HepG2 (cell line): ENCODE data around the gene ST13. TPM values are rescaled to one million over a fixed set of nuclear protein-coding genes. Genes with fewer than 3 reads are reported as not detected.
A peak's percentile ranks its signal among the peaks of the same experiment; 100 is the strongest.

Experiments used
- CCAR2 ChIP-seq: fragments of 200-400 bp; formaldehyde crosslinking; optimal IDR thresholded peaks from 2 replicates; pipeline ENCODE3; 2018; ENCODE audit warnings: low read depth, mild to moderate bottlenecking, low read length, moderate library complexity
- MTA1 ChIP-seq: sonication (generic); formaldehyde crosslinking; IDR thresholded peaks from 2 replicates; pipeline ENCODE4 v1.4.0; 2020; ENCODE audit warnings: missing genetic modification reagents, mild to moderate bottlenecking, borderline replicate concordance
- NFE2L1 ChIP-seq: sonication (generic); formaldehyde crosslinking; IDR thresholded peaks from 2 replicates; pipeline ENCODE4 v1.4.0; 2020; ENCODE audit warnings: missing genetic modification reagents, mild to moderate bottlenecking, borderline replicate concordance
- RFX3 ChIP-seq: IDR thresholded peaks from 2 replicates; pipeline ENCODE4 v1.6.1; 2016; ENCODE audit warnings: missing biosample characterization, missing genetic modification reagents
- RNF219 ChIP-seq: sonication (generic); formaldehyde crosslinking; IDR thresholded peaks from 2 replicates; pipeline ENCODE4 v1.5.0; 2020; ENCODE audit warnings: mild to moderate bottlenecking, missing genetic modification reagents
- U2AF2 ChIP-seq: fragments of 200-400 bp; formaldehyde crosslinking; IDR thresholded peaks from 2 replicates; pipeline ENCODE4 v1.6.1; 2017; ENCODE audit warnings: low read depth, mild to moderate bottlenecking, low read length
- ZNF367 ChIP-seq: sonication (generic); formaldehyde crosslinking; IDR thresholded peaks from 2 replicates; pipeline ENCODE4 v1.4.0; 2020; ENCODE audit warnings: missing genetic modification reagents, borderline replicate concordance
- ZNF430 ChIP-seq: sonication (generic); formaldehyde crosslinking; IDR thresholded peaks from 2 replicates; pipeline ENCODE4 v1.9.0; 2021; ENCODE audit warnings: mild to moderate bottlenecking, missing genetic modification reagents
- ZNF558 ChIP-seq: sonication (generic); formaldehyde crosslinking; IDR thresholded peaks from 2 replicates; pipeline ENCODE4 v1.9.0; 2022; ENCODE audit warnings: mild to moderate bottlenecking, missing genetic modification reagents, borderline replicate concordance
- ZNF629 ChIP-seq: sonication (generic); formaldehyde crosslinking; conservative IDR thresholded peaks from 2 replicates; pipeline ENCODE4 v1.5.0; 2020; ENCODE audit warnings: missing genetic modification reagents
- polyA plus RNA-seq, 8 experiments: library from polyadenylated mRNA; depleted of rRNA in 3 of 8; stranded (reverse) in 7 of 8; unstranded in 1 of 8; fragments of >200 nt; fragmentation: Illumina TruSeq in 4 of 8; extraction: Trizol in 4 of 8; gene quantifications; 2 replicates each; pipeline versions ENCODE4 v1.2.1 to v1.2.3, GENCODE V29; 2011 to 2016; ENCODE audit warnings: low read depth in 4 of 8, missing spikeins in 1 of 8, mixed read lengths in 1 of 8; ENCODE audit not compliant: insufficient read depth in 1 of 8
- total RNA-seq, 5 experiments: library from RNA; depleted of rRNA; stranded (reverse); fragments of >200 nt; fragmentation: Illumina TruSeq; extraction: Trizol; gene quantifications; 2 replicates each; pipeline ENCODE4 v1.2.3, GENCODE V29; 2016; ENCODE audit warnings: low read depth in 1 of 5
- TF ChIP-seq, protein P1 (sequence below): sonication (generic); formaldehyde crosslinking; IDR thresholded peaks from 2 replicates; pipeline ENCODE4 v1.4.0; 2020; ENCODE audit warnings: mild to moderate bottlenecking, low read depth, missing genetic modification reagents
- TF ChIP-seq, protein P2 (sequence below): sonication (generic); formaldehyde crosslinking; IDR thresholded peaks from 2 replicates; pipeline ENCODE4 v1.4.0; 2020; ENCODE audit warnings: mild to moderate bottlenecking, missing genetic modification reagents

ST13 gene
- total and polyA plus RNA-seq, 2 of the 13 experiments (the other 11 are each of a cell fraction or from before 2014, with no cell fraction given) = 110 to 274 TPM

DNA sequence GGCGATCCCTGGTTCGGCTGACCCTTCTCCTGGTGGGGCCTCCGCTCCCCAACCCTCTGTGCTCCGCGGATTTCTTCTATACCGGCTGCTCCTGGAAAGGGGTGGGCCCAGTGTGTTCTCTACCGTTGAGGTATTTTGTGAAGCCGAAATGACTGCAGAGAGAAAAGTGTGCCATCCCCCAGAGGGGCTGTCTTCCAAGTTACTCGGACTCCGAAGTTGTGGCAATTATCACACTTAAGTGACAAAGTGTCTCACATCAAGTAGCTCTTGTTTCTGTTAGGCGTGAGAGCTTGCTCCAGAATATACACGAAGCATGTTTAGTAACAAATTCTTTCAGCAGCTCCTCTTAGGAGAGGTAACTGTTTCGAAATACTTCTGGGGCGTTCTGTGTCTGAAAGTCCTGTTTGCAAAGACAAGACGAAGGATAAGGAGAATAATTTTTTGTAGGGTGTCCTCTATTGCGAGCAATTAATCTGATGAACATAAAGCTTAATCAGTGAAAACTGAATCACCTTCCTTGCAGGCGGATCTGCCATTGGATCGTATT is 943 bp upstream of the ST13 start (continued):
- no peak for TF ChIP-seq NFE2L1 (CRISPR knock-in tag)
- no peak for TF ChIP-seq ZNF629 (CRISPR knock-in tag)
- TF ChIP-seq RNF219 (CRISPR knock-in tag) = 0 out of 2 replicates have a peak, but pooled peaks have one; percentile 29
- TF ChIP-seq CCAR2 = peak; percentile 7
- no peak for TF ChIP-seq ZNF430
- no peak for TF ChIP-seq U2AF2
- TF ChIP-seq, protein P1, sequence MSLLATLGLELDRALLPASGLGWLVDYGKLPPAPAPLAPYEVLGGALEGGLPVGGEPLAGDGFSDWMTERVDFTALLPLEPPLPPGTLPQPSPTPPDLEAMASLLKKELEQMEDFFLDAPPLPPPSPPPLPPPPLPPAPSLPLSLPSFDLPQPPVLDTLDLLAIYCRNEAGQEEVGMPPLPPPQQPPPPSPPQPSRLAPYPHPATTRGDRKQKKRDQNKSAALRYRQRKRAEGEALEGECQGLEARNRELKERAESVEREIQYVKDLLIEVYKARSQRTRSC (CRISPR knock-in tag) = no peak
- peak; percentile 2; the same call in 1 of the 2 replicates for TF ChIP-seq RFX3 (CRISPR knock-in tag)
- TF ChIP-seq ZNF558 (CRISPR knock-in tag) = no peak; the same call in 1 of the 2 replicates
- TF ChIP-seq MTA1 (CRISPR knock-in tag) = no peak
- TF ChIP-seq ZNF367 (CRISPR knock-in tag) = no peak
- TF ChIP-seq, protein P2, sequence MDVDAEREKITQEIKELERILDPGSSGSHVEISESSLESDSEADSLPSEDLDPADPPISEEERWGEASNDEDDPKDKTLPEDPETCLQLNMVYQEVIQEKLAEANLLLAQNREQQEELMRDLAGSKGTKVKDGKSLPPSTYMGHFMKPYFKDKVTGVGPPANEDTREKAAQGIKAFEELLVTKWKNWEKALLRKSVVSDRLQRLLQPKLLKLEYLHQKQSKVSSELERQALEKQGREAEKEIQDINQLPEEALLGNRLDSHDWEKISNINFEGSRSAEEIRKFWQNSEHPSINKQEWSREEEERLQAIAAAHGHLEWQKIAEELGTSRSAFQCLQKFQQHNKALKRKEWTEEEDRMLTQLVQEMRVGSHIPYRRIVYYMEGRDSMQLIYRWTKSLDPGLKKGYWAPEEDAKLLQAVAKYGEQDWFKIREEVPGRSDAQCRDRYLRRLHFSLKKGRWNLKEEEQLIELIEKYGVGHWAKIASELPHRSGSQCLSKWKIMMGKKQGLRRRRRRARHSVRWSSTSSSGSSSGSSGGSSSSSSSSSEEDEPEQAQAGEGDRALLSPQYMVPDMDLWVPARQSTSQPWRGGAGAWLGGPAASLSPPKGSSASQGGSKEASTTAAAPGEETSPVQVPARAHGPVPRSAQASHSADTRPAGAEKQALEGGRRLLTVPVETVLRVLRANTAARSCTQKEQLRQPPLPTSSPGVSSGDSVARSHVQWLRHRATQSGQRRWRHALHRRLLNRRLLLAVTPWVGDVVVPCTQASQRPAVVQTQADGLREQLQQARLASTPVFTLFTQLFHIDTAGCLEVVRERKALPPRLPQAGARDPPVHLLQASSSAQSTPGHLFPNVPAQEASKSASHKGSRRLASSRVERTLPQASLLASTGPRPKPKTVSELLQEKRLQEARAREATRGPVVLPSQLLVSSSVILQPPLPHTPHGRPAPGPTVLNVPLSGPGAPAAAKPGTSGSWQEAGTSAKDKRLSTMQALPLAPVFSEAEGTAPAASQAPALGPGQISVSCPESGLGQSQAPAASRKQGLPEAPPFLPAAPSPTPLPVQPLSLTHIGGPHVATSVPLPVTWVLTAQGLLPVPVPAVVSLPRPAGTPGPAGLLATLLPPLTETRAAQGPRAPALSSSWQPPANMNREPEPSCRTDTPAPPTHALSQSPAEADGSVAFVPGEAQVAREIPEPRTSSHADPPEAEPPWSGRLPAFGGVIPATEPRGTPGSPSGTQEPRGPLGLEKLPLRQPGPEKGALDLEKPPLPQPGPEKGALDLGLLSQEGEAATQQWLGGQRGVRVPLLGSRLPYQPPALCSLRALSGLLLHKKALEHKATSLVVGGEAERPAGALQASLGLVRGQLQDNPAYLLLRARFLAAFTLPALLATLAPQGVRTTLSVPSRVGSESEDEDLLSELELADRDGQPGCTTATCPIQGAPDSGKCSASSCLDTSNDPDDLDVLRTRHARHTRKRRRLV (CRISPR knock-in tag) = no peak
